Left kidney (tissue), 2 donors: ENCODE measurements around the gene ZNF428. TPM values are rescaled to one million over a fixed set of nuclear protein-coding genes. Genes with fewer than 3 reads are reported as not detected.
"Not testable (repeated sequence)": the region's sequence is repeated elsewhere in the genome, so short reads cannot be mapped to it uniquely, and the experiment has no call there.

Source experiments
- DNase-seq: peaks from one replicate; pipeline ENCODE4 v3.0.0-alpha.2; 2013
- polyA plus RNA-seq: library from polyadenylated mRNA; unstranded; fragments of 120-200 nt; gene quantifications from one replicate; pipeline ENCODE4 v1.2.1, GENCODE V29; 2013; ENCODE audit not compliant: insufficient read length

ZNF428 gene
- polyA plus RNA-seq, 1 donor, result 72.8 TPM

GRCh38 chr19:43642531-43642930 is 23.1 kb upstream of the ZNF428 start:
- no peak for DNase-seq

GRCh38 chr19:43641333-43641732 is 21.9 kb upstream of the ZNF428 start:
- no peak for DNase-seq

- DNase-seq, result no peak
Observed at GRCh38 chr19:43640424-43640757, 21.0 kb upstream of the ZNF428 start.

- DNase-seq, result no peak
Observed at GRCh38 chr19:43639519-43640423, 20.3 kb upstream of the ZNF428 start, which contains the start of gene CADM4. CADM4 (minus strand) TSS chr19:43639850; CDS start chr19:43639790, 60 bp downstream.

GRCh38 chr19:43638995-43639518 is 19.6 kb upstream of the ZNF428 start:
- no peak for DNase-seq

- no peak for DNase-seq
Observed at GRCh38 chr19:43638214-43638994, 19.0 kb upstream of the ZNF428 start.

GRCh38 chr19:43636121-43636683 is 16.8 kb upstream of the ZNF428 start:
- no peak for DNase-seq

GRCh38 chr19:43635561-43635940 is 16.1 kb upstream of the ZNF428 start:
- not testable (repeated sequence) for DNase-seq

- peak; percentile 41 for DNase-seq
Observed at GRCh38 chr19:43634872-43635560, 15.6 kb upstream of the ZNF428 start.

- DNase-seq, result no peak
Observed at GRCh38 chr19:43634506-43634871, 15.1 kb upstream of the ZNF428 start.

GRCh38 chr19:43634068-43634467 is 14.6 kb upstream of the ZNF428 start:
- no peak for DNase-seq

- no peak for DNase-seq
Observed at GRCh38 chr19:43633520-43633919, 14.1 kb upstream of the ZNF428 start.

GRCh38 chr19:43631491-43631890 is 12.1 kb upstream of the ZNF428 start:
- DNase-seq, result no peak

GRCh38 chr19:43628646-43629326 is 9.4 kb upstream of the ZNF428 start:
- DNase-seq, result no peak

- DNase-seq, result no peak
Observed at GRCh38 chr19:43626838-43627237, 7.4 kb upstream of the ZNF428 start.

GRCh38 chr19:43625918-43626579 is 6.6 kb upstream of the ZNF428 start:
- DNase-seq, result no peak

- no peak for DNase-seq
Observed at GRCh38 chr19:43624933-43625332, 5.5 kb upstream of the ZNF428 start.

GRCh38 chr19:43623889-43624670 is 4.7 kb upstream of the ZNF428 start:
- DNase-seq, result no peak

- no peak for DNase-seq
Observed at GRCh38 chr19:43622956-43623355, 3.5 kb upstream of the ZNF428 start.

GRCh38 chr19:43622070-43622469 is 2.6 kb upstream of the ZNF428 start:
- DNase-seq, result no peak
